WTC11 (cell line): Measurements from ENCODE around the gene PITPNM3. TPM values are rescaled to one million over a fixed set of nuclear protein-coding genes. Genes with fewer than 3 reads are reported as not detected.

ENCODE experiments used
- ATAC-seq: fragments of 200-7000 bp; cut with Tn5 transposase; 2 replicates; pipeline ENCODE4 v1.10.0; 2021; ENCODE audit warnings: mild to moderate bottlenecking, moderate library complexity
- CTCF ChIA-PET: fragments of 300-600 bp; sonication (Branson Sonifier 250); formaldehyde crosslinking; loops from one replicate; lab custom pipeline; 2021; ENCODE audit warnings: antibody characterized with exemption; lab: Charles Lee
- POLR2A ChIA-PET: fragments of 350-600 bp; sonication (Branson Sonifier 250); formaldehyde crosslinking; loops from one replicate; lab custom pipeline; 2021; ENCODE audit warnings: antibody characterized with exemption; lab: Charles Lee
- DNase-seq: peaks from one replicate; pipeline ENCODE4 v3.0.0; 2021; ENCODE audit warnings: low spot score
- H3K27ac Mint-ChIP-seq: 2 replicates; pipeline ENCODE4 v1.8.0; 2021; ENCODE audit warnings: mixed read lengths
- H3K27me3 Mint-ChIP-seq: 2 replicates; pipeline ENCODE4 v1.8.0; 2021; ENCODE audit warnings: low read depth, mild to moderate bottlenecking, moderate library complexity, mixed read lengths
- H3K36me3 Mint-ChIP-seq: 2 replicates; pipeline ENCODE4 v1.8.0; 2021; ENCODE audit warnings: mixed read lengths
- H3K4me1 Mint-ChIP-seq: 2 replicates; pipeline ENCODE4 v1.8.0; 2022; ENCODE audit warnings: mixed read lengths
- H3K4me3 Mint-ChIP-seq: 2 replicates; pipeline ENCODE4 v1.8.0; 2021; ENCODE audit warnings: mild to moderate bottlenecking, moderate library complexity, mixed read lengths
- H3K9me3 Mint-ChIP-seq: 2 replicates; pipeline ENCODE4 v1.8.0; 2021; ENCODE audit warnings: mixed read lengths
- CBFB ChIP-seq: sonication (generic); formaldehyde crosslinking; IDR thresholded peaks from 2 replicates; pipeline ENCODE4 v1.8.1; 2022; ENCODE audit warnings: mild to moderate bottlenecking, low read depth, missing genetic modification reagents
- CREB1 ChIP-seq: sonication (generic); formaldehyde crosslinking; IDR thresholded peaks from 2 replicates; pipeline ENCODE4 v1.8.0; 2023; ENCODE audit warnings: mild to moderate bottlenecking, missing genetic modification reagents
- ETV6 ChIP-seq: sonication (generic); formaldehyde crosslinking; IDR thresholded peaks from 2 replicates; pipeline ENCODE4 v1.8.1; 2022; ENCODE audit warnings: mild to moderate bottlenecking, missing genetic modification reagents
- GABPB1 ChIP-seq: sonication (generic); formaldehyde crosslinking; IDR thresholded peaks from 2 replicates; pipeline ENCODE4 v1.8.1; 2023; ENCODE audit warnings: mild to moderate bottlenecking, missing genetic modification reagents
- NFATC4 ChIP-seq: fragments of 250-450 bp; sonication (Bioruptor Pico); IDR thresholded peaks from 2 replicates; pipeline ENCODE4 v1.9.0; 2021; ENCODE audit warnings: mild to moderate bottlenecking
- OVOL2 ChIP-seq: fragments of 250-450 bp; sonication (Bioruptor Pico); IDR thresholded peaks from 2 replicates; pipeline ENCODE4 v1.9.0; 2021; ENCODE audit warnings: mild to moderate bottlenecking, borderline replicate concordance
- RORB ChIP-seq: fragments of 250-450 bp; sonication (Bioruptor Pico); IDR thresholded peaks from 2 replicates; pipeline ENCODE4 v1.9.0; 2021; ENCODE audit warnings: mild to moderate bottlenecking
- SMAD4 ChIP-seq: sonication (generic); formaldehyde crosslinking; IDR thresholded peaks from 2 replicates; pipeline ENCODE4 v1.8.0; 2022; ENCODE audit warnings: mild to moderate bottlenecking, missing genetic modification reagents
- SOX15 ChIP-seq: fragments of 250-450 bp; sonication (Bioruptor Pico); IDR thresholded peaks from 2 replicates; pipeline ENCODE4 v1.9.0; 2021; ENCODE audit warnings: mild to moderate bottlenecking
- TEAD1 ChIP-seq: sonication (generic); formaldehyde crosslinking; IDR thresholded peaks from 2 replicates; pipeline ENCODE4 v1.8.0; 2022; ENCODE audit warnings: mild to moderate bottlenecking, missing genetic modification reagents
- ZNF396 ChIP-seq: fragments of 250-450 bp; sonication (Bioruptor Pico); IDR thresholded peaks from 2 replicates; pipeline ENCODE4 v1.8.0; 2021; ENCODE audit warnings: mild to moderate bottlenecking, moderate library complexity, borderline replicate concordance
- ZNF671 ChIP-seq: fragments of 250-450 bp; sonication (Bioruptor Pico); IDR thresholded peaks from 2 replicates; pipeline ENCODE4 v1.8.0; 2021; ENCODE audit warnings: mild to moderate bottlenecking
- total RNA-seq: library from RNA; stranded (reverse); gene quantifications from 3 replicates; pipeline ENCODE4 v1.2.3, GENCODE V29; 2021
- TF ChIP-seq, protein P1 (sequence below): fragments of 250-450 bp; sonication (Bioruptor Pico); IDR thresholded peaks from 2 replicates; pipeline ENCODE4 v1.9.0; 2021; ENCODE audit warnings: mild to moderate bottlenecking, borderline replicate concordance
- TF ChIP-seq, protein P2 (sequence below): sonication (generic); formaldehyde crosslinking; IDR thresholded peaks from 2 replicates; pipeline ENCODE4 v1.8.0; 2022; ENCODE audit warnings: mild to moderate bottlenecking, missing genetic modification reagents
- TF ChIP-seq, protein P3 (sequence below): sonication (generic); formaldehyde crosslinking; IDR thresholded peaks from 2 replicates; pipeline ENCODE4 v1.8.0; 2023; ENCODE audit warnings: mild to moderate bottlenecking, missing genetic modification reagents
- TF ChIP-seq, protein P4 (sequence below): fragments of 200-600 bp; IDR thresholded peaks from 2 replicates; pipeline ENCODE4 v1.8.0; 2022; ENCODE audit warnings: antibody characterized with exemption

The PITPNM3 gene
- total RNA-seq, 1 experiment from 2014 or later = 2.8 TPM

DNA sequence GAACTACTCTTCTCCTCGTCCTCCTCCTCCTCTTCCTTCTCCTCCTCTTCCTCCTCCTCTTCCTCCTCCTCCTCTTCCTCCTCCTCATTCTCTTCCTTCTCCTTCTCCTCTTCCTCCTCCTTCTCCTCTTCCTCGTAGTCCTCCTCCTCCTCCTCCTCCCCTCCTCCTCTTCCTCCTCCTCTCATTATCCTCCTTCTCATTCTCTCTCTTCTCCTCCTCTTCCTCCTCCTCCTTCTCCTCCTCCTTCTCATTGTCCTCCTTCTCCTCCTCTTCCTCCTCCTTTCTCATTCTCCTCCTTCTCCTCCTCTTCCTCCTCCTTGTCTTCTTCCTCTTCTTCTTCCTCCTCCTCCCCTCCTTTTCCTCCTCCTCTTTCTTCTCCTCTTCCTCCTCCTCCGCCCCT lies 4.1 kb upstream of the PITPNM3 start (continued):
- TF ChIP-seq ZNF396 (CRISPR knock-in tag) (no peak), GABPB1 (CRISPR knock-in tag) (no peak), SMAD4 (CRISPR knock-in tag) (no peak)
- TF ChIP-seq, protein P1, sequence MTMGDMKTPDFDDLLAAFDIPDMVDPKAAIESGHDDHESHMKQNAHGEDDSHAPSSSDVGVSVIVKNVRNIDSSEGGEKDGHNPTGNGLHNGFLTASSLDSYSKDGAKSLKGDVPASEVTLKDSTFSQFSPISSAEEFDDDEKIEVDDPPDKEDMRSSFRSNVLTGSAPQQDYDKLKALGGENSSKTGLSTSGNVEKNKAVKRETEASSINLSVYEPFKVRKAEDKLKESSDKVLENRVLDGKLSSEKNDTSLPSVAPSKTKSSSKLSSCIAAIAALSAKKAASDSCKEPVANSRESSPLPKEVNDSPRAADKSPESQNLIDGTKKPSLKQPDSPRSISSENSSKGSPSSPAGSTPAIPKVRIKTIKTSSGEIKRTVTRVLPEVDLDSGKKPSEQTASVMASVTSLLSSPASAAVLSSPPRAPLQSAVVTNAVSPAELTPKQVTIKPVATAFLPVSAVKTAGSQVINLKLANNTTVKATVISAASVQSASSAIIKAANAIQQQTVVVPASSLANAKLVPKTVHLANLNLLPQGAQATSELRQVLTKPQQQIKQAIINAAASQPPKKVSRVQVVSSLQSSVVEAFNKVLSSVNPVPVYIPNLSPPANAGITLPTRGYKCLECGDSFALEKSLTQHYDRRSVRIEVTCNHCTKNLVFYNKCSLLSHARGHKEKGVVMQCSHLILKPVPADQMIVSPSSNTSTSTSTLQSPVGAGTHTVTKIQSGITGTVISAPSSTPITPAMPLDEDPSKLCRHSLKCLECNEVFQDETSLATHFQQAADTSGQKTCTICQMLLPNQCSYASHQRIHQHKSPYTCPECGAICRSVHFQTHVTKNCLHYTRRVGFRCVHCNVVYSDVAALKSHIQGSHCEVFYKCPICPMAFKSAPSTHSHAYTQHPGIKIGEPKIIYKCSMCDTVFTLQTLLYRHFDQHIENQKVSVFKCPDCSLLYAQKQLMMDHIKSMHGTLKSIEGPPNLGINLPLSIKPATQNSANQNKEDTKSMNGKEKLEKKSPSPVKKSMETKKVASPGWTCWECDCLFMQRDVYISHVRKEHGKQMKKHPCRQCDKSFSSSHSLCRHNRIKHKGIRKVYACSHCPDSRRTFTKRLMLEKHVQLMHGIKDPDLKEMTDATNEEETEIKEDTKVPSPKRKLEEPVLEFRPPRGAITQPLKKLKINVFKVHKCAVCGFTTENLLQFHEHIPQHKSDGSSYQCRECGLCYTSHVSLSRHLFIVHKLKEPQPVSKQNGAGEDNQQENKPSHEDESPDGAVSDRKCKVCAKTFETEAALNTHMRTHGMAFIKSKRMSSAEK (CRISPR knock-in tag) = no peak

DNA sequence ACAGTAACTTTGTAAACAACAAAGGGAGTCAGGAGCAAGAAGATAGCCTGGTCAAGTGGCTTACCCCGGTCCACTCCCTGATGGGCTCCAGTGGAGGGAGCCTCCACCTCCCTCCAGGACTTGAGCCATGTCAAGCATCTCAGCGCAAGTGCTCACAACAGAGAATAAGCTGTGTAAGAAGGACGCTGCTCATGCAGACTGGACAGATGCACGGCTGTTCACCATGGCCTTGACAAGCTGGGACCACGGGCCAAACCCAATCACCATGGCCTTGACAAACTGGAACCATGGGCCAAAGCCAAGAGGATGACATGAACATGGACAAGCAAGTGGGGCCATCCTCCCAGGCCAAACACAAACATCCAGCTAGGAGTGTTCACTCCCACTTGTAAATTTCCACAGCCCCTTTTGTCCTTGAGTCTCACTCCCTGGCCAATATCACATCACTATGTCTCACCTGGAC lies 3.4 kb upstream of the PITPNM3 start:
- DNase-seq (no peak), ATAC-seq (no peak)
- TF ChIP-seq CBFB (no peak), RORB (CRISPR knock-in tag) (no peak), ETV6 (CRISPR knock-in tag) (no peak), ZNF671 (CRISPR knock-in tag) (no peak)
- TF ChIP-seq, protein P2, sequence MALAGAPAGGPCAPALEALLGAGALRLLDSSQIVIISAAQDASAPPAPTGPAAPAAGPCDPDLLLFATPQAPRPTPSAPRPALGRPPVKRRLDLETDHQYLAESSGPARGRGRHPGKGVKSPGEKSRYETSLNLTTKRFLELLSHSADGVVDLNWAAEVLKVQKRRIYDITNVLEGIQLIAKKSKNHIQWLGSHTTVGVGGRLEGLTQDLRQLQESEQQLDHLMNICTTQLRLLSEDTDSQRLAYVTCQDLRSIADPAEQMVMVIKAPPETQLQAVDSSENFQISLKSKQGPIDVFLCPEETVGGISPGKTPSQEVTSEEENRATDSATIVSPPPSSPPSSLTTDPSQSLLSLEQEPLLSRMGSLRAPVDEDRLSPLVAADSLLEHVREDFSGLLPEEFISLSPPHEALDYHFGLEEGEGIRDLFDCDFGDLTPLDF = no peak
- TF ChIP-seq, protein P3, sequence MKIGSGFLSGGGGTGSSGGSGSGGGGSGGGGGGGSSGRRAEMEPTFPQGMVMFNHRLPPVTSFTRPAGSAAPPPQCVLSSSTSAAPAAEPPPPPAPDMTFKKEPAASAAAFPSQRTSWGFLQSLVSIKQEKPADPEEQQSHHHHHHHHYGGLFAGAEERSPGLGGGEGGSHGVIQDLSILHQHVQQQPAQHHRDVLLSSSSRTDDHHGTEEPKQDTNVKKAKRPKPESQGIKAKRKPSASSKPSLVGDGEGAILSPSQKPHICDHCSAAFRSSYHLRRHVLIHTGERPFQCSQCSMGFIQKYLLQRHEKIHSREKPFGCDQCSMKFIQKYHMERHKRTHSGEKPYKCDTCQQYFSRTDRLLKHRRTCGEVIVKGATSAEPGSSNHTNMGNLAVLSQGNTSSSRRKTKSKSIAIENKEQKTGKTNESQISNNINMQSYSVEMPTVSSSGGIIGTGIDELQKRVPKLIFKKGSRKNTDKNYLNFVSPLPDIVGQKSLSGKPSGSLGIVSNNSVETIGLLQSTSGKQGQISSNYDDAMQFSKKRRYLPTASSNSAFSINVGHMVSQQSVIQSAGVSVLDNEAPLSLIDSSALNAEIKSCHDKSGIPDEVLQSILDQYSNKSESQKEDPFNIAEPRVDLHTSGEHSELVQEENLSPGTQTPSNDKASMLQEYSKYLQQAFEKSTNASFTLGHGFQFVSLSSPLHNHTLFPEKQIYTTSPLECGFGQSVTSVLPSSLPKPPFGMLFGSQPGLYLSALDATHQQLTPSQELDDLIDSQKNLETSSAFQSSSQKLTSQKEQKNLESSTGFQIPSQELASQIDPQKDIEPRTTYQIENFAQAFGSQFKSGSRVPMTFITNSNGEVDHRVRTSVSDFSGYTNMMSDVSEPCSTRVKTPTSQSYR (CRISPR knock-in tag) = no peak
- no peak overlapping the region for H3K4me3 Mint-ChIP-seq
- POLR2A ChIA-PET = no interaction called here
- no peaks in the 10 kb centered on the region for H3K9me3 Mint-ChIP-seq
- peaks cover 10% of the 10 kb centered on the region for H3K4me1 Mint-ChIP-seq
- CTCF ChIA-PET = interaction anchor here (1.1 to 1.2 kb wide), 2 partner anchors 18 to 89 kb away, joined by 3 read pairs; no protein-coding TSS in a partner anchor
- no peaks in the 10 kb centered on the region for H3K36me3 Mint-ChIP-seq
- H3K27ac Mint-ChIP-seq = no peak overlapping the region
- H3K27me3 Mint-ChIP-seq = peaks cover 45% of the 10 kb centered on the region

DNA sequence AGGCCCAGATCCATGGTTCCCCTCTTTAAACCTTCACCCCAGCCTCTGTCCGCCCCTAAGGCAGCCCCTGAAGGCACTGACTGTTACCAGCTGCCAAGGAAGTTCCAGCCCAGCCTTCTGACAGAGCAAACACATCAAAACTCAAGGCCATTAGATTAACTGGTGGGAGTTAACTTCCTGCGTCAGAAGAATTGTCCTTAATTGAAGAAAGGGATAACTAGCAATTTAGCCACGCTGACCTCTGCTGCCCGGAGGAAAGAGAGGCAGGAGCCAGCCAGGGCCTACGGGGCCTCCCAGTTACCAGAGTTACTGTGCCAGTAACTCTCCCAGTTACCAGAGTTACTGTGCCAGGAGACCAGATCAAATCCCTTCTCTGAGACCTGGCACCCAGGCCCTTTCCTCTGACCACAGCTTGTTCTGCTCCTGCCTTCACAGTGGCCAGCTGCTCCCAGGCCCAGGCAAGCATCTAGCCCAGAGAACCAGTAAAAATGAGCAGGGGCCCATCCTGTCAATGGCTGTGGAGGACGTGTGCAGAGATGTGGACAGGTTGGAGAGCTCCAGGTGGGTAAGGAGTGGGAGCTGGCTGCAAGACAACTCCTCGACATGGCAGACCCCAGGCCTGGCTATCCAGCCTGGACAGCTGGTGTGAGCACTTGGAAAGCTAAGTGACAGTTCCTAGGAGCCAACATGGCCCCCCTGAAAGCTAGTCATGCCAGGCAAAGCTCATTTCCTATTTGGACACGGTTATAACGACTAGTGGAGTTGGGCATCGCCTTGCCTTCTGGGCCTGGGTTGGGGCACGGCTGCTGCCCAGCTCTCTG lies 2.8 kb upstream of the PITPNM3 start:
- H3K27me3 Mint-ChIP-seq = peaks cover 51% of the 10 kb centered on the region
- H3K9me3 Mint-ChIP-seq = no peaks in the 10 kb centered on the region
- no peak for DNase-seq
- no peak overlapping the region for H3K4me3 Mint-ChIP-seq
- ATAC-seq = no peak
- TF ChIP-seq NFATC4 (CRISPR knock-in tag) (no peak), SOX15 (CRISPR knock-in tag) (no peak), CREB1 (CRISPR knock-in tag) (no peak), OVOL2 (CRISPR knock-in tag) (no peak), TEAD1 (CRISPR knock-in tag) (no peak)
- TF ChIP-seq, protein P4, sequence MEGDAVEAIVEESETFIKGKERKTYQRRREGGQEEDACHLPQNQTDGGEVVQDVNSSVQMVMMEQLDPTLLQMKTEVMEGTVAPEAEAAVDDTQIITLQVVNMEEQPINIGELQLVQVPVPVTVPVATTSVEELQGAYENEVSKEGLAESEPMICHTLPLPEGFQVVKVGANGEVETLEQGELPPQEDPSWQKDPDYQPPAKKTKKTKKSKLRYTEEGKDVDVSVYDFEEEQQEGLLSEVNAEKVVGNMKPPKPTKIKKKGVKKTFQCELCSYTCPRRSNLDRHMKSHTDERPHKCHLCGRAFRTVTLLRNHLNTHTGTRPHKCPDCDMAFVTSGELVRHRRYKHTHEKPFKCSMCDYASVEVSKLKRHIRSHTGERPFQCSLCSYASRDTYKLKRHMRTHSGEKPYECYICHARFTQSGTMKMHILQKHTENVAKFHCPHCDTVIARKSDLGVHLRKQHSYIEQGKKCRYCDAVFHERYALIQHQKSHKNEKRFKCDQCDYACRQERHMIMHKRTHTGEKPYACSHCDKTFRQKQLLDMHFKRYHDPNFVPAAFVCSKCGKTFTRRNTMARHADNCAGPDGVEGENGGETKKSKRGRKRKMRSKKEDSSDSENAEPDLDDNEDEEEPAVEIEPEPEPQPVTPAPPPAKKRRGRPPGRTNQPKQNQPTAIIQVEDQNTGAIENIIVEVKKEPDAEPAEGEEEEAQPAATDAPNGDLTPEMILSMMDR = no peak
- H3K4me1 Mint-ChIP-seq = peaks cover 16% of the 10 kb centered on the region
- H3K36me3 Mint-ChIP-seq = no peaks in the 10 kb centered on the region
- no peak overlapping the region for H3K27ac Mint-ChIP-seq
- CTCF ChIA-PET = interaction anchor here (0.7 to 1.2 kb wide), 4 partner anchors 10 to 88 kb away, joined by 3 read pairs; no protein-coding TSS in a partner anchor
- POLR2A ChIA-PET = no interaction called here
